ENCODE results near the gene ZNF593. TPM values are rescaled to one million over a fixed set of nuclear protein-coding genes. Genes with fewer than 3 reads are reported as not detected.

The ZNF593 gene
- total RNA-seq, 1 experiment from 2014 or later = 62.3 TPM

- CTCF ChIA-PET = interaction anchor here (1.1 to 1.2 kb wide), 2 partner anchors 11 to 13 kb away, joined by 4 read pairs; partner anchors contain the start of gene ZNF593
- H3K4me1 ChIP-seq (ENCODE audit: insufficient read depth, low read length, poor library complexity, severe bottlenecking) = peaks cover 28% of the 10 kb centered on the region
Measured at GRCh38 chr1:26156285-26157038, 13.2 kb upstream of the ZNF593 start.

DNA sequence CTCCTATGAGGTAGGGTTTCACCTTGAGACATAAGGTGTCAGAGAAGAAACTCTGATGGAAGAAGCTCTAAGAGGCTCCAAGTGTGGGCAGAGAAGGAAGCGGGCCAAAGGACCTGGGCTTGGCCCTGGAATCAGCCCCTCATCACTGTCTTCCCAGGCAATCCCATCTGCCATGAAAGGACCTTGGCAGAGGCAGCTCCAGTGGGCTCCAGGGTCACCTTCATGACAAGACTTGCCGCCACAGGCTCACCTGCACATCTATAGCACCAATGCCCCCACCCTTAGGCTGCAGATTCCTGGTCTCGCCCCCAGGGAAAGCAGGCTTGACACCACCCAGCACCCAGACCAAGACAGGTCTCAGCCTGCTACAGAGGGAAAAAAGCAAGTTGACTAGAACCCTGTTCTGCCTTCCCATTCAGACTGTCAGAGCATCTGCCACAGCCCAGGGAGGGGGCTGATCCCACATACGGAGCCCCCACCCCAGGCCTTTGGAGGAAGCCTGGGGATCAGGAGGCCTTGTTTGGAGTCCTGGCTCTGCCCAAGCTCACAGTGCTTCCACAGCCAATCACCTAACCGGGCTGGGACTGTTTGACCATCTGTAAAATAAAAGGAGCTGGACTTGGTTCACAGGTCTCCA lies 11.3 kb upstream of the ZNF593 start:
- Histone ChIP-seq H3K4me1 (ENCODE audit: insufficient read depth, low read length, poor library complexity, severe bottlenecking) (peaks cover 35% of the 10 kb centered on the region), H3K27ac (ENCODE audit: low read depth, low read length, poor library complexity, severe bottlenecking) (no peak overlapping the region), H3K9me3 (ENCODE audit: low read depth, low read length, poor library complexity, severe bottlenecking) (no peaks in the 10 kb centered on the region), H3K27me3 (replicated peaks; ENCODE audit: insufficient read depth, low read depth, low read length, poor library complexity) (no peaks in the 10 kb centered on the region), H3K4me3 (ENCODE audit: low read depth, low read length, poor library complexity, severe bottlenecking) (no peak overlapping the region), H3K36me3 (ENCODE audit: insufficient read depth, low read length, poor library complexity, severe bottlenecking) (no peaks in the 10 kb centered on the region)
- ChIA-PET CTCF (no interaction called here), POLR2A (ENCODE audit: low non-redundant PET) (no interaction called here)
- intact Hi-C loops (cut with micrococcal nuclease; ENCODE audit: unreplicated experiment) = no loop called here
- TF ChIP-seq CTCF (conservative IDR thresholded peaks at IDR 0.05; ENCODE audit: low read depth, low read length) (no peak), EZH2 (IDR thresholded peaks at IDR 0.05; ENCODE audit: borderline replicate concordance, low read depth, low read length, poor library complexity, severe bottlenecking) (no peak)
- no TSS peak for BruUV-seq (replicated peaks)
- no peak for DNase-seq (ENCODE audit: low spot score)

More at GRCh38 chr1:26156285-26157038, 13.2 kb upstream of the ZNF593 start:
- intact Hi-C loops (cut with micrococcal nuclease; ENCODE audit: unreplicated experiment) = no loop called here
- H3K9me3 ChIP-seq (ENCODE audit: low read depth, low read length, poor library complexity, severe bottlenecking) = no peaks in the 10 kb centered on the region
- no peaks in the 10 kb centered on the region for H3K27me3 ChIP-seq (replicated peaks; ENCODE audit: insufficient read depth, low read depth, low read length, poor library complexity)
- TF ChIP-seq EZH2 (IDR thresholded peaks at IDR 0.05; ENCODE audit: borderline replicate concordance, low read depth, low read length, poor library complexity, severe bottlenecking) (no peak), CTCF (conservative IDR thresholded peaks at IDR 0.05; ENCODE audit: low read depth, low read length) (no peak)
- no peaks in the 10 kb centered on the region for H3K36me3 ChIP-seq (ENCODE audit: insufficient read depth, low read length, poor library complexity, severe bottlenecking)
- DNase-seq (ENCODE audit: low spot score) = peak; percentile 64
- BruUV-seq (replicated peaks) = no TSS peak
- H3K27ac ChIP-seq (ENCODE audit: low read depth, low read length, poor library complexity, severe bottlenecking) = no peak overlapping the region
- POLR2A ChIA-PET (ENCODE audit: low non-redundant PET) = no interaction called here
- no peak overlapping the region for H3K4me3 ChIP-seq (ENCODE audit: low read depth, low read length, poor library complexity, severe bottlenecking)

DNA sequence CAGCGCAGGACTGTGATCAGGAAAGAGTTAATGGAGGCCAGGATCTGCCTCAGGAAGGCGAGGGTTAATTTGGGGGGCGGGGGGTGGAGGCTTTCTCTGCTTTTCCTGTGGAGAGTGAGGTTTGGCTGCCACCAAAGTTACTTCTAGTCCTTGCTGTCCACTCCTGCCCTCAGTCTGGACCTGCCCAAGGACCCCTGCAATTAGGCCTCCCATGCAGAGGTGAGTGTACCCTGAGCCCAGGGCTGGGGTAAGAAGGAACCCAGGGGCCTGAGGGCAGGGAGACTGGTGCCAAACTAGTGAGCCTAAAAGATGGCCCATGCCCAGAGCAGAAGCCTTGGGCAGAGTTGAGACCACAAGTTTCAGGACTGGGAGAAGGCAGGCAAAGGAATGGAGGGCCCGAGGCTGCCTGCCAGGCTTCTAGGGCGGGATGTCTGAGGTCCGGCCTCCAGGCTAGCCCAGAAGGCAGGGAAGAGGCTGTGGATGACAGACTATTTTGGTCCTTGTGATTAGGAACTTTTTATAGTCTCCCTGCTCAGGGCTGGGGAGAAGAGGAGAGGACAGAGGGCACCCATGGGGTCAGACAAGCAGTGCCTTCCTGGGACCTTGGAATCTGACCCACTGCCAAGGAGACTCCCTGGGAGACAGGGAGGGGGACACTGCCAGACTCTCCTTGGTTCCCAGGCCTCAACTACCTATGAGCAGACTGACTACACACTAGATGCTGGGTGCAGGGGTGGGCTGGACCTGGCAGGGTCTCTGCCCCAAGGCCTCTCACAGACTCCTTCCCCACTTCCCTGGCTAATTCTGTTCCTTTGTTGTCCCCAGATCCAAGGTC lies 10.6 kb upstream of the ZNF593 start, which contains the start of gene FAM110D:
FAM110D (plus strand) TSS at position 172 of the 835 bp plus-strand sequence. CDS start 2,213 bp downstream, outside the sequence.
- TF ChIP-seq CTCF (conservative IDR thresholded peaks at IDR 0.05; ENCODE audit: low read depth, low read length) (no peak), EZH2 (IDR thresholded peaks at IDR 0.05; ENCODE audit: borderline replicate concordance, low read depth, low read length, poor library complexity, severe bottlenecking) (no peak)
- Histone ChIP-seq H3K9me3 (ENCODE audit: low read depth, low read length, poor library complexity, severe bottlenecking) (no peaks in the 10 kb centered on the region), H3K27ac (ENCODE audit: low read depth, low read length, poor library complexity, severe bottlenecking) (no peak within 1 kb of the TSS), H3K27me3 (replicated peaks; ENCODE audit: insufficient read depth, low read depth, low read length, poor library complexity) (no peaks in the 10 kb centered on the region), H3K36me3 (ENCODE audit: insufficient read depth, low read length, poor library complexity, severe bottlenecking) (no peaks in the 10 kb centered on the region), H3K4me1 (ENCODE audit: insufficient read depth, low read length, poor library complexity, severe bottlenecking) (peaks cover 35% of the 10 kb centered on the region), H3K4me3 (ENCODE audit: low read depth, low read length, poor library complexity, severe bottlenecking) (no peak within 1 kb of the TSS)
- POLR2A ChIA-PET (ENCODE audit: low non-redundant PET) = interaction anchor here (0.5 kb wide), 1 partner anchor 17 kb away, joined by 4 read pairs; no protein-coding TSS in a partner anchor
- intact Hi-C loops (cut with micrococcal nuclease; ENCODE audit: unreplicated experiment) = no loop called here
- CTCF ChIA-PET = interaction anchor here (0.7 kb wide), 1 partner anchor 20 kb away, joined by 3 read pairs; no protein-coding TSS in a partner anchor
- no peak for DNase-seq (ENCODE audit: low spot score)
- no TSS peak for BruUV-seq (replicated peaks)

Measured in A673 (cell line).